HL-60 (cell line): Measurements from ENCODE around the gene SNAP23.

Experiments used
- DNase-seq, 2 experiments: peaks; one replicate each; pipeline ENCODE4 v3.0.0-alpha.2; 2010 to 2020; ENCODE audit warnings: low read depth in 1 of 2, low spot score in 1 of 2
- H3K27ac ChIP-seq: fragments of 250-450 bp; sonication (Bioruptor Pico); replicated peaks from 2 replicates; pipeline ENCODE4 v1.5.1; 2020; ENCODE audit warnings: mild to moderate bottlenecking, moderate library complexity
- H3K27me3 ChIP-seq: fragments of 250-450 bp; sonication (Bioruptor Pico); 2 replicates; pipeline ENCODE4 v1.5.1; 2021; ENCODE audit warnings: mild to moderate bottlenecking, moderate library complexity; ENCODE audit not compliant: insufficient read depth, poor library complexity, severe bottlenecking
- H3K4me3 ChIP-seq: replicated peaks from 2 replicates; pipeline ENCODE4 v1.5.1; 2011; ENCODE audit warnings: mild to moderate bottlenecking, control low read depth, low read length; ENCODE audit not compliant: insufficient read depth
- CTCF ChIP-seq: IDR thresholded peaks from one replicate; pipeline ENCODE4 v1.5.1; 2011; ENCODE audit warnings: low read length, control low read depth, inconsistent platforms; ENCODE audit not compliant: insufficient read depth
- GABPA ChIP-seq: IDR thresholded peaks from 2 replicates; pipeline ENCODE4 v1.6.1; 2012; ENCODE audit warnings: low read depth
- POLR2AphosphoS5 ChIP-seq: IDR thresholded peaks from 2 replicates; pipeline ENCODE4 v1.6.1; 2012; ENCODE audit warnings: low read depth
- REST ChIP-seq: IDR thresholded peaks from 2 replicates; pipeline ENCODE4 v1.6.1; 2012; ENCODE audit warnings: low read depth; ENCODE audit not compliant: insufficient replicate concordance
- SPI1 ChIP-seq: IDR thresholded peaks from 2 replicates; pipeline ENCODE4 v1.6.1; 2012; ENCODE audit warnings: low read depth, mild to moderate bottlenecking, borderline replicate concordance

The SNAP23 gene

GRCh38 chr15:42450425-42450790 is 45.0 kb upstream of the SNAP23 start:
- Histone ChIP-seq H3K27me3 (no peaks in the 10 kb centered on the region), H3K4me3 (no peak overlapping the region), H3K27ac (no peak overlapping the region)
- no peak for TF ChIP-seq SPI1
- no peak for TF ChIP-seq CTCF
- no peak for DNase-seq

GRCh38 chr15:42453826-42454225 is 41.6 kb upstream of the SNAP23 start:
- TF ChIP-seq GABPA (no peak), SPI1 (no peak), REST (no peak), POLR2AphosphoS5 (no peak), CTCF (no peak)
- Histone ChIP-seq H3K27ac (no peak overlapping the region), H3K27me3 (no peaks in the 10 kb centered on the region), H3K4me3 (no peak overlapping the region)
- DNase-seq: no peak

- H3K4me3 ChIP-seq: no peak overlapping the region
- TF ChIP-seq CTCF (no peak), GABPA (no peak)
- no peak overlapping the region for H3K27ac ChIP-seq
- no peaks in the 10 kb centered on the region for H3K27me3 ChIP-seq
- no peak for DNase-seq
These were observed 38.9 kb upstream of the SNAP23 start for GRCh38 chr15:42456531-42456930.

GRCh38 chr15:42456971-42457370 is 38.5 kb upstream of the SNAP23 start:
- H3K27ac ChIP-seq: no peak overlapping the region
- no peak for DNase-seq
- H3K4me3 ChIP-seq: no peak overlapping the region
- no peaks in the 10 kb centered on the region for H3K27me3 ChIP-seq
- TF ChIP-seq POLR2AphosphoS5 (no peak), REST (no peak), CTCF (no peak), GABPA (no peak), SPI1 (no peak)
